Measurements from ENCODE around the gene ZMYND8.

ZMYND8 gene

DNA sequence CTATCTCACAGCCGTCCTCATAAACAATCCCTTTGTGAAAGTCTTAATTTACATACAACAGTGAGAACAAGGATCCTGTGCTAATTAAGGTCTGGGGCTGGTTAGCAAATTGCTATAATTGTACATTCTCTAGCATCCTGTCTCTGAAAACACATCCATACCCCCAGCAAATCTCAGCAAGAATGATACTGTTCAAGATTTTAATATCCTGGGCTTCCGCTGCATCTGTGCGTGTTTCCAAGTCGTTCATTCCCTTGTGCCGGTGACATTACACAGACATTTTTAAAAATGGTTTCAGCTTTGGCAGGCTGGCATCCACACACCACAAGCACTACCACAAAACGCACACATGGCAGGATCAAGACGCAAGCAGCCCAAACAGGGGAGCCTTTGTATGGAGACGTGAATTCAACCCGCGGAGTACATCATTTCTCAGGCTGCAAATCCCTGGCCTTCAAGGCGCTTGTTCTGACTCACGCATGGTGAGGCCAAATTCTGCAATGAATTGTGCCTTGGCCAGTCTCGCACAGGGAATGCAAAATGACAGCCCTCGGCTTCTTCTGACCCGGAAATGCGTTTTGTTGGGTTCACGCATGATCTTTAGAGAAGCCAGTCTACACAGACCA is 20.3 kb downstream of the ZMYND8 start:
- no peak overlapping the region for H3K27ac Mint-ChIP-seq
- no peak overlapping the region for H3K4me3 Mint-ChIP-seq
- H3K9me3 Mint-ChIP-seq, result no peaks in the 10 kb centered on the region
- peaks cover 27% of the 10 kb centered on the region for H3K4me1 Mint-ChIP-seq (ENCODE audit: low read depth)
- H3K27me3 Mint-ChIP-seq (ENCODE audit: low read depth), result no peaks in the 10 kb centered on the region
- peaks cover 31% of the 10 kb centered on the region for H3K36me3 Mint-ChIP-seq (ENCODE audit: low read depth)

DNA sequence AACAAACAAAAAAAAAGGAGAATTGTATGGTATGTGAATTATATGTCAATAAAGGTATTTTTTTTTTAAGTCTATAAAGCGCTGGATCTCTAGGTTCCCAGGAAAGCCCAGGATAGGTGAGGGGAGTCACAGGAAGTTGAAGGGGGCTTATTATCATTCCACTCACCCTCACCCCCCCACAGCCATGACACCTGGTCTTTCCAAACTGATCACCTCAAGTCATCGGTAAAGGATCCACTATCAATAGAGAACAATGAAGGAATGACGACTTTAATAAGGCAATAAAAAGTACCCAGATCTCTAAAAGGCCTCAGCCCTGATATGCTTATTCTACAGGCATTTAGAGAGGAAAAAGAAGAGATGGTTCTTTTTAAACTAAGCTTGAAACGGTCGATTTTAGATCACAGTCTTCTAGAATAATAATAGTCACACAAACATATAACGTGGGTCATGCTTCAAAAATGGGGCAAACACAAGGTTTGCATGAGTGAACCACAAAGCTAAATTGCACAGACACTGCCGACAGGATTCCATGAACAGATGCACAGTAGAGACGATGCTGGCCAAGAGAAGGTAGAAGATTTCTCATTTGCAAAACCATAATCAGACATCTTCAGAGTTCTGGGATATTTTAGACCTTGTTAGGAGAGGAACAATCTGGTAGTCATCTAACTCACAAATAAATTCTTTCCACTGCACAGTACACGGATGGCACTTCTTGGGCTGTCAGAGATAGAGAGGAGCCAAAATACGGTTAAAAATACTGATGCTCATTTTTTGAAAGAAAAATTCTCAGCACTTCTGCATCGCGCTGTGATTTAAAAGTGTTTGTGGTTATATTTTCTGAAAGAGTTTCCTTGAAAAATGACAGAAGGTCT is 21.0 kb downstream of the ZMYND8 start:
- Mint-ChIP-seq H3K4me3 (no peak overlapping the region), H3K4me1 (ENCODE audit: low read depth) (peaks cover 29% of the 10 kb centered on the region), H3K27me3 (ENCODE audit: low read depth) (no peaks in the 10 kb centered on the region), H3K36me3 (ENCODE audit: low read depth) (peaks cover 32% of the 10 kb centered on the region), H3K27ac (no peak overlapping the region), H3K9me3 (no peaks in the 10 kb centered on the region)

- Mint-ChIP-seq H3K27ac (peak overlapping the region; percentile 21), H3K9me3 (no peaks in the 10 kb centered on the region), H3K36me3 (ENCODE audit: low read depth) (peaks cover 31% of the 10 kb centered on the region), H3K27me3 (ENCODE audit: low read depth) (no peaks in the 10 kb centered on the region), H3K4me1 (ENCODE audit: low read depth) (peaks cover 29% of the 10 kb centered on the region), H3K4me3 (peak overlapping the region; percentile 2)
Observed at GRCh38 chr20:47334022-47334551, 22.4 kb downstream of the ZMYND8 start.

DNA sequence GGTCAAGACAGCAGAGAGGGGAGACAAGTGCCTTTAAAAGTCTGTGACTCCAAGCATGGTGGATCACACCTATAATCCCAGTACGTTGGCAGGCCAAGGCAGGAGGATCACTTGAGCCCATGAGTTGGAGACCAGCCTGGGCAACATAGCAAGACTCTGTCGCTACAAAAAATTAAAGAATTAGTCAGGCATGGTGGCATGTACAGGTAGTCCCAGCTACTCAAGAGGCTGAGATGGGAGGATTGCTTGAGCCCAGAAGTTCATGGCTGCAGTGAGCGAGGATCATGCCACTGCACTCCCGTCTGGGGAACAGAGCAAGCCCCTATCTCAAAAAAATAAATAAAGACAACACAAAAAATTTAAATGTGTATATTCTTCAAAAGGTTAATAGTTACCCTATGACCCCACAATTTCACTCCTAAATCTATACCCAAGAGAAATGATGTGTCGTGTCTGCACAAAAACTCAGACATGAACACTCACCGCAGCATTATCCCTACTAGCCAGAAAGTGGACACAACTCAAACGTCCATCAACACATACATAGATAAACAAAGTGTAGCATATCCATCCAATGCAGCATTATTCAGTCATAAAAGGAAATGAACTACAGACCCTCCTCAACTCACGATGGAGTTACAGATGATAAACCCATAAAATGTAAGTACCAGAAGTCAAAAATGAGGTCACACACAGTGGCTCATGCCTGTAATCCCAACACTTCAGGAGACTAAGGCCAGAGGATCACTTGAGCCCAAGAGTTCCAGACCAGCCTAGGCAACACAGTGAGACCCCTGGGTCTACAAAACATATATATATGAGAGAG is 23.9 kb downstream of the ZMYND8 start:
- Mint-ChIP-seq H3K36me3 (ENCODE audit: low read depth) (peaks cover 25% of the 10 kb centered on the region), H3K27ac (peak overlapping the region; percentile 32), H3K4me3 (no peak overlapping the region), H3K27me3 (ENCODE audit: low read depth) (no peaks in the 10 kb centered on the region), H3K4me1 (ENCODE audit: low read depth) (peaks cover 28% of the 10 kb centered on the region), H3K9me3 (no peaks in the 10 kb centered on the region)

DNA sequence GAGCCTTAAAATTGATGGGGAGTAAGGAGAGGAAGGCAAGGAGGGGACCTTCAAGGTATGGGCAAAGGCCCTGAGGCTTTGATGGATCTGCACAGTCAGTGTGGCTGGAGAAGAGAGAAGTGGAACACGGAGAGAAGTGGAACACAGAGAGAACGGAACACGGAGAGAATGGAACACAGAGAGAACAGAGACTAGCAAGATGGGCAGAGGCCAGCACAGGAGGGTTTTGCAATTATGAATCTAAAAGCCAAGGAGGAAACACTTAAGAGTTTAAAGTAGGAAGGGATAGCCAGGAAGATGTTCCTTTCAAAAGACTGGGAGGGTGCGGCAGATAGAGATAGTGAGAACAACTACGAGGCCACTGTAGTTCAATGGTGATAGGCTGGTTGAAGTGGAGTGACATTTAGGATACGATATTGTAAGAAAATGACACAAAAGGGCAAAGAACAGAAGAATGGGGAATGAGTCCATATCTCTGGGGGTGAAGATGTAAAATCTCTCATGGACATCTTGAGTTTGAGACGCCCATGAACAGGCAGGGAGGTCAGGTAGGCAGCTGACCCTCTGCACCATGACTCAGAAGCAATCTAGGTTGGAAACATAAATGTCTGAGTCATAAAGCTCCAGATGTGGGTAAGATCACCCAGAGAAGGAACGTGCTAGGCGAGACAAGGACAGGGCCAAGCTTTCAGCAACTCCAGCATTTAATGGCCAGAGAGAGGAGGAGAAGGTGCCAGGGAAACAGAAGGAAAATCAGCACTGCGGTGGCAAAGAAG is 25.4 kb downstream of the ZMYND8 start:
- Mint-ChIP-seq H3K36me3 (ENCODE audit: low read depth) (peaks cover 29% of the 10 kb centered on the region), H3K9me3 (no peaks in the 10 kb centered on the region), H3K27ac (no peak overlapping the region), H3K4me3 (no peak overlapping the region), H3K4me1 (ENCODE audit: low read depth) (peaks cover 29% of the 10 kb centered on the region), H3K27me3 (ENCODE audit: low read depth) (no peaks in the 10 kb centered on the region)

GRCh38 chr20:47330071-47330470 is 26.4 kb downstream of the ZMYND8 start:
- H3K27ac Mint-ChIP-seq, result no peak overlapping the region
- H3K36me3 Mint-ChIP-seq (ENCODE audit: low read depth), result peaks cover 28% of the 10 kb centered on the region
- H3K4me1 Mint-ChIP-seq (ENCODE audit: low read depth), result peaks cover 24% of the 10 kb centered on the region
- no peaks in the 10 kb centered on the region for H3K9me3 Mint-ChIP-seq
- H3K4me3 Mint-ChIP-seq, result no peak overlapping the region
- no peaks in the 10 kb centered on the region for H3K27me3 Mint-ChIP-seq (ENCODE audit: low read depth)

GRCh38 chr20:47328129-47328528 is 28.4 kb downstream of the ZMYND8 start:
- Mint-ChIP-seq H3K4me3 (no peak overlapping the region), H3K27me3 (ENCODE audit: low read depth) (no peaks in the 10 kb centered on the region), H3K4me1 (ENCODE audit: low read depth) (peaks cover 26% of the 10 kb centered on the region), H3K36me3 (ENCODE audit: low read depth) (peaks cover 27% of the 10 kb centered on the region), H3K27ac (peak overlapping the region; percentile 3), H3K9me3 (no peaks in the 10 kb centered on the region)

DNA sequence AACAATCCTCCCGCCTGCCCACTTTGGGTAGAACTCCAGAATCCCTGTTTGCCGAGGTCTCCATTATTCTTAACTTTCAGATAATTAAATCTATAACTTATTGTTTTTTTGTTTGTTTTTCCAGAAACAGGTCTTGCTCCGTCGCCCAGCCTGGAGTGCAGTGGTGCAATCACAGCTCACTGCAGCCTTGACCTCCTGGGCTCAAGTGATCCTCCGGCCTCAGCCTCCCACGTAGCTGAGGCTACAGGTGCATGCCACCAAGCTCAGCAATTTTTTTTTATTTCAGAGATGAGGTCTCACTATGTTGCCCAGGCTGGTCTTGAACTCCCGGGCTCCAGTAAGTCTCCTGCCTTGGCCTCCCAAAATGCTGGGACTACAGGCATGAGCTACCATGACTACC is 28.8 kb downstream of the ZMYND8 start:
- Mint-ChIP-seq H3K4me1 (ENCODE audit: low read depth) (peaks cover 24% of the 10 kb centered on the region), H3K4me3 (no peak overlapping the region), H3K36me3 (ENCODE audit: low read depth) (peaks cover 23% of the 10 kb centered on the region), H3K27ac (peak overlapping the region; percentile 3), H3K9me3 (no peaks in the 10 kb centered on the region), H3K27me3 (ENCODE audit: low read depth) (no peaks in the 10 kb centered on the region)

GRCh38 chr20:47326658-47327268 is 29.7 kb downstream of the ZMYND8 start:
- Mint-ChIP-seq H3K27me3 (ENCODE audit: low read depth) (no peaks in the 10 kb centered on the region), H3K36me3 (ENCODE audit: low read depth) (peaks cover 19% of the 10 kb centered on the region), H3K9me3 (no peaks in the 10 kb centered on the region), H3K4me3 (no peak overlapping the region), H3K4me1 (ENCODE audit: low read depth) (peaks cover 21% of the 10 kb centered on the region), H3K27ac (no peak overlapping the region)

DNA sequence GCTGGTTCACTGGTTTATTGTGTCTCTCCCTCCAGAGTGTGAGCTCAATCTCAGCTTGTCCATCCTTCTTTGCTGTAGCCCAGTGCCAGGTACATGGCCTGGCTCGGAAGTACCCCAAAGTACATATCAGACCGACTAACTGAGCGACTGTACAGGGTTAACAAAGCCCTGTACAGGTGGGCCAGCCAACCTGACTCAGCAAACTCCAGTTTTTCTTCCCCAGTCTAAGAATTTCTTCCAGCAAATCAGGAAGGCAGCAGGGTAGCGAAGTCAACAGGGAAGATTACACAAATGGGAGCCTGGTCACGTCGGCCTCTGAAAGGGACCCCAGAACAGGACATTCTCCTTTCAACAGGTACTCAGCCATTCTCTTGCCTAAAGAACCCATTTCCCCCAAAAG is 31.3 kb downstream of the ZMYND8 start:
- Mint-ChIP-seq H3K4me1 (ENCODE audit: low read depth) (peaks cover 19% of the 10 kb centered on the region), H3K9me3 (no peaks in the 10 kb centered on the region), H3K27me3 (ENCODE audit: low read depth) (no peaks in the 10 kb centered on the region), H3K4me3 (no peak overlapping the region), H3K36me3 (ENCODE audit: low read depth) (peaks cover 11% of the 10 kb centered on the region), H3K27ac (no peak overlapping the region)

- Mint-ChIP-seq H3K27ac (no peak overlapping the region), H3K4me3 (no peak overlapping the region), H3K4me1 (ENCODE audit: low read depth) (peaks cover 48% of the 10 kb centered on the region), H3K36me3 (ENCODE audit: low read depth) (peaks cover 12% of the 10 kb centered on the region), H3K27me3 (ENCODE audit: low read depth) (no peaks in the 10 kb centered on the region), H3K9me3 (no peaks in the 10 kb centered on the region)
Observed at GRCh38 chr20:47320990-47321805, 35.3 kb downstream of the ZMYND8 start.

- peak overlapping the region; percentile 42 for H3K4me3 Mint-ChIP-seq
- H3K36me3 Mint-ChIP-seq (ENCODE audit: low read depth), result peaks cover 12% of the 10 kb centered on the region
- H3K27me3 Mint-ChIP-seq (ENCODE audit: low read depth), result no peaks in the 10 kb centered on the region
- peak overlapping the region; percentile 91 for H3K27ac Mint-ChIP-seq
- H3K9me3 Mint-ChIP-seq, result no peaks in the 10 kb centered on the region
- peaks cover 51% of the 10 kb centered on the region for H3K4me1 Mint-ChIP-seq (ENCODE audit: low read depth)
Observed at GRCh38 chr20:47319517-47320252, 36.8 kb downstream of the ZMYND8 start.
